IMR-90 (cell line): ENCODE data around the gene FGF2. TPM values are rescaled to one million over a fixed set of nuclear protein-coding genes. Genes with fewer than 3 reads are reported as not detected.

Source experiments
- ATAC-seq: fragments of 200-7000 bp; cut with Tn5 transposase; 2 replicates; pipeline ENCODE4 v1.9.1; 2020; ENCODE audit warnings: low read depth, mild to moderate bottlenecking, moderate library complexity
- BruUV-seq: library from RNA; stranded (reverse); fragments of 400-500 nt; replicated peaks from 2 replicates; lab custom pipeline; 2021; lab: Mats Ljungman, UMichigan
- CTCF ChIA-PET: fragments of 300-600 bp; formaldehyde crosslinking; extraction: SDS; loops from one replicate; lab custom pipeline; 2021; ENCODE audit warnings: antibody characterized with exemption; lab: Yijun Ruan, JAX
- POLR2A ChIA-PET: fragments of 300-600 bp; sonication (Branson Sonifier 250); formaldehyde crosslinking; loops from one replicate; lab custom pipeline; 2022; ENCODE audit warnings: antibody characterized with exemption; ENCODE audit not compliant: unreplicated experiment; lab: Charles Lee
- DNase-seq: peaks from one replicate; pipeline ENCODE4 v3.0.0; 2013
- H2AFZ ChIP-seq: replicated peaks from 2 replicates; pipeline ENCODE3; 2013; ENCODE audit warnings: low read length, mild to moderate bottlenecking; ENCODE audit not compliant: poor library complexity
- H2AK5ac ChIP-seq: 2 replicates; pipeline ENCODE4 v1.6.1; 2013; ENCODE audit warnings: low read depth, low read length, inconsistent platforms
- H2AK9ac ChIP-seq: replicated peaks from 2 replicates; pipeline ENCODE3; 2013; ENCODE audit warnings: mild to moderate bottlenecking, low read depth, low read length, moderate library complexity; ENCODE audit not compliant: poor library complexity
- H2BK120ac ChIP-seq: 2 replicates; pipeline ENCODE4 v1.6.1; 2013; ENCODE audit warnings: low read depth, low read length, inconsistent platforms
- H2BK15ac ChIP-seq: 3 replicates; pipeline ENCODE4 v1.6.1; 2013; ENCODE audit warnings: low read depth, low read length, inconsistent platforms
- H2BK20ac ChIP-seq: 2 replicates; pipeline ENCODE4 v1.6.1; 2013; ENCODE audit warnings: low read depth, mild to moderate bottlenecking, inconsistent platforms, low read length, moderate library complexity
- H2BK5ac ChIP-seq: 2 replicates; pipeline ENCODE4 v1.6.1; 2013; ENCODE audit warnings: mild to moderate bottlenecking, low read depth, low read length, inconsistent platforms; ENCODE audit not compliant: poor library complexity, severe bottlenecking
- H3K14ac ChIP-seq: replicated peaks from 2 replicates; pipeline ENCODE4 v1.6.1; 2013; ENCODE audit warnings: low read depth, low read length, inconsistent platforms
- H3K18ac ChIP-seq: 2 replicates; pipeline ENCODE4 v1.6.1; 2013; ENCODE audit warnings: low read depth, low read length, control low read depth
- H3K23ac ChIP-seq: 2 replicates; pipeline ENCODE4 v1.6.1; 2013; ENCODE audit warnings: low read depth, low read length, inconsistent platforms
- H3K27ac ChIP-seq: 2 replicates; pipeline ENCODE4 v1.5.1; 2013; ENCODE audit warnings: mild to moderate bottlenecking, control low read depth, low read length; ENCODE audit not compliant: insufficient read depth
- H3K27me3 ChIP-seq: 2 replicates; pipeline ENCODE4 v1.6.1; 2013; ENCODE audit warnings: low read length; ENCODE audit not compliant: control insufficient read depth, insufficient read depth
- H3K36me3 ChIP-seq: 2 replicates; pipeline ENCODE4 v1.6.1; 2013; ENCODE audit warnings: low read length, mixed read lengths; ENCODE audit not compliant: control insufficient read depth, insufficient read depth
- H3K4ac ChIP-seq: 2 replicates; pipeline ENCODE4 v1.6.1; 2013; ENCODE audit warnings: low read depth, low read length, inconsistent platforms
- H3K4me1 ChIP-seq: 2 replicates; pipeline ENCODE4 v1.6.1; 2013; ENCODE audit warnings: low read length, mixed read lengths; ENCODE audit not compliant: control insufficient read depth, insufficient read depth
- H3K4me2 ChIP-seq: 2 replicates; pipeline ENCODE4 v1.6.1; 2013; ENCODE audit warnings: low read depth, mild to moderate bottlenecking, control low read depth, low read length, moderate library complexity
- H3K4me3 ChIP-seq: 2 replicates; pipeline ENCODE4 v1.5.1; 2013; ENCODE audit warnings: low read depth, mild to moderate bottlenecking, control low read depth, low read length, moderate library complexity; ENCODE audit not compliant: insufficient read depth
- H3K56ac ChIP-seq: 2 replicates; pipeline ENCODE4 v1.6.1; 2013; ENCODE audit warnings: low read length, inconsistent platforms; ENCODE audit not compliant: insufficient read depth; ENCODE audit errors: extremely low read depth
- H3K79me1 ChIP-seq, 2 experiments: 2 replicates each; pipeline ENCODE4 v1.6.1; 2013; ENCODE audit warnings: low read length in 2 of 2, inconsistent platforms in 1 of 2, low read depth in 1 of 2
- H3K9ac ChIP-seq: 2 replicates; pipeline ENCODE4 v1.6.1; 2013; ENCODE audit warnings: low read depth, low read length, control low read depth
- H3K9me1 ChIP-seq: 2 replicates; pipeline ENCODE4 v1.6.1; 2013; ENCODE audit warnings: low read length, inconsistent platforms; ENCODE audit not compliant: insufficient read depth
- H3K9me3 ChIP-seq: 2 replicates; pipeline ENCODE4 v1.6.1; 2013; ENCODE audit warnings: low read length; ENCODE audit not compliant: control insufficient read depth, insufficient read depth
- H4K20me1 ChIP-seq: 2 replicates; pipeline ENCODE4 v1.6.1; 2013; ENCODE audit warnings: low read length, inconsistent platforms; ENCODE audit not compliant: insufficient read depth
- H4K5ac ChIP-seq: 2 replicates; pipeline ENCODE4 v1.6.1; 2013; ENCODE audit warnings: mild to moderate bottlenecking, low read depth, low read length, control low read depth
- H4K8ac ChIP-seq, 2 experiments: 2 replicates each; pipeline ENCODE4 v1.6.1; 2013; ENCODE audit warnings: low read depth in 2 of 2, low read length in 2 of 2, control low read depth in 1 of 2, inconsistent platforms in 1 of 2
- H4K91ac ChIP-seq: 2 replicates; pipeline ENCODE4 v1.6.1; 2013; ENCODE audit warnings: low read depth, low read length, inconsistent platforms; ENCODE audit not compliant: insufficient read depth
- CEBPB ChIP-seq: IDR thresholded peaks from 2 replicates; pipeline ENCODE4 v1.6.1; 2012; ENCODE audit warnings: low read depth, low read length, improper control_type of control experiment
- MXI1 ChIP-seq: IDR thresholded peaks from 2 replicates; pipeline ENCODE4 v1.6.1; 2012; ENCODE audit warnings: low read depth, mild to moderate bottlenecking, low read length, moderate library complexity, borderline replicate concordance
- NFE2L2 ChIP-seq: fragments of 150-350 bp; IDR thresholded peaks from 2 replicates; pipeline ENCODE4 v1.6.1; 2016; ENCODE audit warnings: low read depth, mild to moderate bottlenecking, low read length
- POLR2A ChIP-seq: IDR thresholded peaks from 2 replicates; pipeline ENCODE4 v1.6.1; 2012; ENCODE audit warnings: mild to moderate bottlenecking, low read depth, low read length
- RFX5 ChIP-seq: IDR thresholded peaks from 2 replicates; pipeline ENCODE4 v1.8.0; 2012; ENCODE audit warnings: low read depth, mild to moderate bottlenecking, low read length, moderate library complexity
- SMC3 ChIP-seq: fragments of 150-350 bp; IDR thresholded peaks from 2 replicates; pipeline ENCODE4 v1.6.1; 2016; ENCODE audit warnings: low read depth, mild to moderate bottlenecking, antibody characterized with exemption, low read length, moderate library complexity
- WGBS, 2 experiments: methylation state at CpG; one replicate each; pipeline versions ENCODE4 v1.1.5 to v1.1.7; 2013; ENCODE audit warnings: missing lambda C conversion rate in 2 of 2; ENCODE audit not compliant: insufficient read length in 1 of 2; ENCODE audit errors: extremely low coverage in 2 of 2; 5-methylcytosine and 5-hydroxymethylcytosine counted together
- dilution Hi-C: fragments of 300-500 bp; cut with HindIII; formaldehyde crosslinking; loops from one replicate; pipeline ENCODE4 v1.14.3; 2018; ENCODE audit warnings: low sequenced_read_pairs; ENCODE audit not compliant: unreplicated experiment
- in situ Hi-C: fragments of 300-500 bp; cut with MboI; formaldehyde crosslinking; loops from 3 replicates; pipeline ENCODE4 v1.14.3; 2019; ENCODE audit warnings: low sequenced_read_pairs, inconsistent platforms, mixed read lengths
- intact Hi-C: fragments of 100-400 bp; cut with micrococcal nuclease; formaldehyde crosslinking; loops from 2 replicates; pipeline ENCODE4 v1.10.0; 2022
- polyA plus RNA-seq, 3 experiments: library from polyadenylated mRNA; depleted of rRNA; stranded (reverse); fragments of >200 nt; gene quantifications; 2 replicates each; pipeline ENCODE4 v1.2.3, GENCODE V29; 2012; ENCODE audit warnings: low replicate concordance in 1 of 3
- total RNA-seq: library from RNA; depleted of rRNA; stranded (reverse); fragments of >200 nt; gene quantifications from 2 replicates; pipeline ENCODE4 v1.2.3, GENCODE V29; 2012

The FGF2 gene
- total and polyA plus RNA-seq, 2 of the 4 experiments (the other 2 are of a cell fraction): 12.9 to 27.1 TPM

- H3K4me1 ChIP-seq: peaks cover 16% of the 10 kb centered on the region
- no peak overlapping the region for H3K4me3 ChIP-seq
- dilution Hi-C loops (no loop called here), intact Hi-C loops (no loop called here), in situ Hi-C loops (no loop called here)
- 0 out of 4 replicates have a peak, but pooled peaks cover 0 to 2% of the 10 kb centered on the region in 2 experiments for H3K79me1 ChIP-seq
- no TSS peak for BruUV-seq
- H3K14ac ChIP-seq: peak overlapping the region; percentile 85
- H2BK120ac ChIP-seq: peak overlapping the region; percentile 93
- no peaks in the 10 kb centered on the region for H4K20me1 ChIP-seq
- H3K4me2 ChIP-seq: no peak overlapping the region
- H2BK15ac ChIP-seq: peak overlapping the region; percentile 84
- CTCF ChIA-PET: interaction anchor here (0.8 kb wide), 1 partner anchor 13 kb away, joined by 3 read pairs; no protein-coding TSS in a partner anchor
- no peak overlapping the region for H3K9ac ChIP-seq
- WGBS, 2 experiments: no CpG with 5 or more reads among the region's 4 CpGs
- ATAC-seq (no peak), DNase-seq (no peak)
- no peak overlapping the region; the same call in 1 of the 2 replicates for H3K56ac ChIP-seq
- H4K8ac ChIP-seq: peak overlapping the region in 1 of 2 experiments; percentile 74; a peak in 2 of 4 replicates
- H3K9me1 ChIP-seq: peaks cover 4% of the 10 kb centered on the region; the same call in 1 of the 2 replicates
- no peak overlapping the region for H2AK9ac ChIP-seq
- peak overlapping the region; percentile 55; the same call in 1 of the 2 replicates for H2AK5ac ChIP-seq
- H2AFZ ChIP-seq: no peak overlapping the region
- H4K5ac ChIP-seq: peak overlapping the region; percentile 75; the same call in 1 of the 2 replicates
- H3K36me3 ChIP-seq: no peaks in the 10 kb centered on the region
- POLR2A ChIA-PET: no interaction called here
- peak overlapping the region; percentile 79 for H3K4ac ChIP-seq
- H3K9me3 ChIP-seq: no peaks in the 10 kb centered on the region
- H4K91ac ChIP-seq: peak overlapping the region; percentile 74; the same call in 1 of the 2 replicates
- peak overlapping the region; percentile 89 for H3K18ac ChIP-seq
- peak overlapping the region; percentile 90; the same call in 1 of the 2 replicates for H3K23ac ChIP-seq
- peak overlapping the region; percentile 72 for H2BK5ac ChIP-seq
- H3K27ac ChIP-seq: no peak overlapping the region
- no peaks in the 10 kb centered on the region for H3K27me3 ChIP-seq
- peak overlapping the region; percentile 90 for H2BK20ac ChIP-seq
- TF ChIP-seq CEBPB (no peak), MXI1 (no peak), POLR2A (no peak), RFX5 (no peak), NFE2L2 (no peak), SMC3 (no peak)
Observed at GRCh38 chr4:122776916-122777315, 49.7 kb upstream of the FGF2 start.
